HCT116 (cell line): Measurements from ENCODE around the gene SYNDIG1. TPM values are rescaled to one million over a fixed set of nuclear protein-coding genes. Genes with fewer than 3 reads are reported as not detected.

Source experiments
- ATAC-seq: fragments of 200-7000 bp; cut with Tn5 transposase; 2 replicates; pipeline ENCODE4 v1.9.1; 2020; ENCODE audit warnings: mild to moderate bottlenecking, moderate library complexity
- BruUV-seq: library from RNA; stranded (reverse); fragments of 400-500 nt; replicated peaks from 2 replicates; lab custom pipeline; 2021; lab: Mats Ljungman, UMichigan
- CTCF ChIA-PET: fragments of 300-600 bp; sonication (Branson Sonifier 250); formaldehyde crosslinking; loops from one replicate; lab custom pipeline; 2021; ENCODE audit warnings: antibody characterized with exemption; lab: Charles Lee
- POLR2A ChIA-PET: fragments of 300-600, 350-600 bp; sonication (Branson Sonifier 250); formaldehyde crosslinking; loops from one replicate; lab custom pipeline; 2021; ENCODE audit warnings: antibody characterized with exemption; lab: Charles Lee
- RAD21 ChIA-PET, 2 experiments: fragments of 300-600 bp; sonication (Branson Sonifier 250); formaldehyde crosslinking; loops; one replicate each; lab custom pipeline; 2023; ENCODE audit warnings: low total read pairs in 2 of 2; ENCODE audit not compliant: uncharacterized antibody in 2 of 2, unreplicated experiment in 2 of 2, low non-redundant PET in 1 of 2; lab: Charles Lee
- DNase-seq: peaks from one replicate; pipeline ENCODE4 v3.0.0-alpha.2; 2010; ENCODE audit warnings: low read depth, low spot score
- H2AFZ ChIP-seq: fragments of 200-600 bp; shearing (Covaris generic), sonication (generic); 2 replicates; pipeline ENCODE4 v1.6.1; 2017; ENCODE audit warnings: low read depth, mixed run types, mixed read lengths, antibody characterized with exemption, low read length; ENCODE audit not compliant: poor library complexity, severe bottlenecking
- H3K27ac ChIP-seq: 2 replicates; pipeline ENCODE4 v1.5.1; 2012; ENCODE audit warnings: low read depth, low read length
- H3K27me3 ChIP-seq: fragments of 200-600 bp; sonication (generic); 2 replicates; pipeline ENCODE4 v1.6.1; 2016; ENCODE audit warnings: mixed run types, low read length, mixed read lengths; ENCODE audit not compliant: insufficient read depth
- H3K36me3 ChIP-seq, 2 experiments: fragments of 200-500 bp in 1 of 2; fragments of 200-600 bp in 1 of 2; sonication (Bioruptor generic) in 1 of 2; sonication (generic) in 1 of 2; 2 replicates each; pipeline versions ENCODE4 v1.5.1 to v1.6.1; 2014 to 2016; ENCODE audit warnings: low read length in 2 of 2, inconsistent platforms in 1 of 2, mixed read lengths in 1 of 2, mixed run types in 1 of 2; ENCODE audit not compliant: insufficient read depth in 2 of 2, control insufficient read depth in 1 of 2
- H3K4me1 ChIP-seq, 2 experiments: fragments of 200-600 bp in 1 of 2; sonication (generic) in 1 of 2; 2 replicates each; pipeline versions ENCODE4 v1.5.1 to v1.6.1; 2012 to 2017; ENCODE audit warnings: low read length in 2 of 2, inconsistent platforms in 1 of 2, mild to moderate bottlenecking in 1 of 2, mixed read lengths in 1 of 2, mixed run types in 1 of 2, moderate library complexity in 1 of 2; ENCODE audit not compliant: insufficient read depth in 2 of 2, control insufficient read depth in 1 of 2
- H3K4me2 ChIP-seq: fragments of 200-600 bp; sonication (generic); 2 replicates; pipeline ENCODE4 v1.6.1; 2017; ENCODE audit warnings: mixed run types, low read length, mixed read lengths
- H3K4me3 ChIP-seq, 2 experiments: fragments of 200-600 bp in 1 of 2; sonication (generic) in 1 of 2; replicated peaks in 1 of 2; 2 replicates each; pipeline ENCODE4 v1.5.1; 2011 to 2016; ENCODE audit warnings: low read length in 2 of 2, control low read depth in 1 of 2, low read depth in 1 of 2, mild to moderate bottlenecking in 1 of 2, mixed read lengths in 1 of 2, mixed run types in 1 of 2
- H3K79me2 ChIP-seq: fragments of 200-600 bp; sonication (generic); 2 replicates; pipeline ENCODE4 v1.6.1; 2017; ENCODE audit warnings: mild to moderate bottlenecking, mixed run types, low read length, moderate library complexity, mixed read lengths; ENCODE audit not compliant: insufficient read depth
- H3K9ac ChIP-seq: fragments of 200-600 bp; sonication (generic); 2 replicates; pipeline ENCODE4 v1.6.1; 2016; ENCODE audit warnings: low read length, mixed read lengths
- H3K9me2 ChIP-seq: fragments of 200-600 bp; sonication (generic), shearing (Covaris generic); 2 replicates; pipeline ENCODE4 v1.6.1; 2017; ENCODE audit warnings: mixed run types, mild to moderate bottlenecking, moderate library complexity; ENCODE audit not compliant: insufficient read depth
- H3K9me3 ChIP-seq, 2 experiments: fragments of 200-500 bp in 1 of 2; fragments of 200-600 bp in 1 of 2; sonication (Bioruptor generic) in 1 of 2; sonication (generic) in 1 of 2; 2 replicates each; pipeline ENCODE4 v1.6.1; 2014 to 2017; ENCODE audit warnings: low read length in 2 of 2, mixed read lengths in 2 of 2, inconsistent platforms in 1 of 2, low read depth in 1 of 2, mild to moderate bottlenecking in 1 of 2, mixed run types in 1 of 2, moderate library complexity in 1 of 2; ENCODE audit not compliant: control insufficient read depth in 1 of 2, insufficient read depth in 1 of 2
- H4K20me1 ChIP-seq: fragments of 200-600 bp; sonication (generic), shearing (Covaris generic); 2 replicates; pipeline ENCODE4 v1.6.1; 2017; ENCODE audit warnings: mixed run types, mild to moderate bottlenecking, moderate library complexity; ENCODE audit not compliant: insufficient read depth
- EGR1 ChIP-seq: IDR thresholded peaks from 2 replicates; pipeline ENCODE4 v1.6.1; 2012; ENCODE audit warnings: low read depth
- EZH2phosphoT487 ChIP-seq: fragments of 200-600 bp; IDR thresholded peaks from 2 replicates; pipeline ENCODE4 v1.6.1; 2018; ENCODE audit warnings: antibody characterized with exemption, borderline replicate concordance
- FOSL1 ChIP-seq: IDR thresholded peaks from 2 replicates; pipeline ENCODE4 v1.6.1; 2012; ENCODE audit warnings: low read depth
- JUND ChIP-seq: IDR thresholded peaks from 2 replicates; pipeline ENCODE4 v1.6.1; 2012
- POLR2AphosphoS5 ChIP-seq: IDR thresholded peaks from 2 replicates; pipeline ENCODE4 v1.6.1; 2011; ENCODE audit warnings: mild to moderate bottlenecking, low read depth, low read length, moderate library complexity
- SIN3A ChIP-seq: IDR thresholded peaks from 2 replicates; pipeline ENCODE4 v1.6.1; 2012; ENCODE audit warnings: low read depth
- SP1 ChIP-seq: IDR thresholded peaks from 2 replicates; pipeline ENCODE4 v1.6.1; 2012; ENCODE audit warnings: low read depth
- ZFX ChIP-seq: fragments of 450-650 bp; IDR thresholded peaks from 2 replicates; pipeline ENCODE4 v1.6.1; 2017
- intact Hi-C: fragments of 100-400 bp; cut with micrococcal nuclease; formaldehyde crosslinking; loops from 2 replicates; pipeline ENCODE4 v1.10.0; 2022
- total RNA-seq: library from RNA; stranded (reverse); gene quantifications from one replicate; pipeline ENCODE4 v1.2.1, GENCODE V29; 2021; ENCODE audit not compliant: unreplicated experiment
- TF ChIP-seq, protein P1 (sequence below): IDR thresholded peaks from 2 replicates; pipeline ENCODE4 v1.6.1; 2012; ENCODE audit warnings: low read depth
- TF ChIP-seq, protein P2 (sequence below), 3 experiments: fragments of 200-600 bp in 1 of 3; sonication (generic) in 1 of 3; IDR thresholded peaks in 2 of 3; conservative IDR thresholded peaks in 1 of 3; 2 replicates each; pipeline ENCODE4 v1.5.1; 2012 to 2017; ENCODE audit warnings: low read depth in 2 of 3, low read length in 2 of 3, antibody characterized with exemption in 1 of 3, borderline replicate concordance in 1 of 3, control low read depth in 1 of 3, mild to moderate bottlenecking in 1 of 3, mixed read lengths in 1 of 3, mixed run types in 1 of 3, moderate library complexity in 1 of 3; ENCODE audit not compliant: insufficient read depth in 1 of 3
- TF ChIP-seq, protein P3 (sequence below): IDR thresholded peaks from 2 replicates; pipeline ENCODE4 v1.6.1; 2012

The SYNDIG1 gene
- total RNA-seq, 1 experiment from 2014 or later, result not detected

DNA sequence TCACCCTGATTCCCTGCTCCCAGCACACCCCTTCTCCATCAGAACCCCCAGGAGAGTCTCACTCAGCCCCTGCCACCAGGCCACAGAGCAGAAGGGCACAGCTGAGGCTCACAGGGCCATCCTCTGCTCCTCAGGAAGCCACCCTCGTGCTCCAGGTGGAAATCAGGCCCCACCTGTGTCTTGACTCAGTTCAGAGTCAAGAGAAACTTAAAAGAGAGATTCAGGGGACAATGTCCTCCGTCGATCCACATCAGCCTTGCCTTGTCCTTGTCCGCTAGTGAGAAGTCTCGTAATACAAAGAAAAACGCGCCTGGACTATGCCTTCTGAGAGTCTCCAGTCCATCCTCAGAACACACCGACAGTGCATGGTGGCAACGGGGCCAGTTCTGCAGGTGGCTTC is 114.6 kb downstream of the SYNDIG1 start:
- Histone ChIP-seq H3K27me3 (peaks cover 26% of the 10 kb centered on the region), H4K20me1 (no peaks in the 10 kb centered on the region), H3K27ac (no peak overlapping the region), H3K4me3 (no peak overlapping the region), H3K4me1 (no peaks in the 10 kb centered on the region), H3K79me2 (no peaks in the 10 kb centered on the region), H3K9ac (no peak overlapping the region), H3K9me3 (no peaks in the 10 kb centered on the region), H3K9me2 (no peaks in the 10 kb centered on the region), H2AFZ (no peak overlapping the region), H3K36me3 (no peaks in the 10 kb centered on the region), H3K4me2 (no peak overlapping the region)
- CTCF ChIA-PET, result no interaction called here
- RAD21 ChIA-PET, result no interaction called here
- intact Hi-C loops, result no loop called here
- DNase-seq (no peak), ATAC-seq (no peak)
- POLR2A ChIA-PET, result no interaction called here
- TF ChIP-seq, protein P1, sequence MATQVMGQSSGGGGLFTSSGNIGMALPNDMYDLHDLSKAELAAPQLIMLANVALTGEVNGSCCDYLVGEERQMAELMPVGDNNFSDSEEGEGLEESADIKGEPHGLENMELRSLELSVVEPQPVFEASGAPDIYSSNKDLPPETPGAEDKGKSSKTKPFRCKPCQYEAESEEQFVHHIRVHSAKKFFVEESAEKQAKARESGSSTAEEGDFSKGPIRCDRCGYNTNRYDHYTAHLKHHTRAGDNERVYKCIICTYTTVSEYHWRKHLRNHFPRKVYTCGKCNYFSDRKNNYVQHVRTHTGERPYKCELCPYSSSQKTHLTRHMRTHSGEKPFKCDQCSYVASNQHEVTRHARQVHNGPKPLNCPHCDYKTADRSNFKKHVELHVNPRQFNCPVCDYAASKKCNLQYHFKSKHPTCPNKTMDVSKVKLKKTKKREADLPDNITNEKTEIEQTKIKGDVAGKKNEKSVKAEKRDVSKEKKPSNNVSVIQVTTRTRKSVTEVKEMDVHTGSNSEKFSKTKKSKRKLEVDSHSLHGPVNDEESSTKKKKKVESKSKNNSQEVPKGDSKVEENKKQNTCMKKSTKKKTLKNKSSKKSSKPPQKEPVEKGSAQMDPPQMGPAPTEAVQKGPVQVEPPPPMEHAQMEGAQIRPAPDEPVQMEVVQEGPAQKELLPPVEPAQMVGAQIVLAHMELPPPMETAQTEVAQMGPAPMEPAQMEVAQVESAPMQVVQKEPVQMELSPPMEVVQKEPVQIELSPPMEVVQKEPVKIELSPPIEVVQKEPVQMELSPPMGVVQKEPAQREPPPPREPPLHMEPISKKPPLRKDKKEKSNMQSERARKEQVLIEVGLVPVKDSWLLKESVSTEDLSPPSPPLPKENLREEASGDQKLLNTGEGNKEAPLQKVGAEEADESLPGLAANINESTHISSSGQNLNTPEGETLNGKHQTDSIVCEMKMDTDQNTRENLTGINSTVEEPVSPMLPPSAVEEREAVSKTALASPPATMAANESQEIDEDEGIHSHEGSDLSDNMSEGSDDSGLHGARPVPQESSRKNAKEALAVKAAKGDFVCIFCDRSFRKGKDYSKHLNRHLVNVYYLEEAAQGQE, result no peak
- TF ChIP-seq, protein P2, sequence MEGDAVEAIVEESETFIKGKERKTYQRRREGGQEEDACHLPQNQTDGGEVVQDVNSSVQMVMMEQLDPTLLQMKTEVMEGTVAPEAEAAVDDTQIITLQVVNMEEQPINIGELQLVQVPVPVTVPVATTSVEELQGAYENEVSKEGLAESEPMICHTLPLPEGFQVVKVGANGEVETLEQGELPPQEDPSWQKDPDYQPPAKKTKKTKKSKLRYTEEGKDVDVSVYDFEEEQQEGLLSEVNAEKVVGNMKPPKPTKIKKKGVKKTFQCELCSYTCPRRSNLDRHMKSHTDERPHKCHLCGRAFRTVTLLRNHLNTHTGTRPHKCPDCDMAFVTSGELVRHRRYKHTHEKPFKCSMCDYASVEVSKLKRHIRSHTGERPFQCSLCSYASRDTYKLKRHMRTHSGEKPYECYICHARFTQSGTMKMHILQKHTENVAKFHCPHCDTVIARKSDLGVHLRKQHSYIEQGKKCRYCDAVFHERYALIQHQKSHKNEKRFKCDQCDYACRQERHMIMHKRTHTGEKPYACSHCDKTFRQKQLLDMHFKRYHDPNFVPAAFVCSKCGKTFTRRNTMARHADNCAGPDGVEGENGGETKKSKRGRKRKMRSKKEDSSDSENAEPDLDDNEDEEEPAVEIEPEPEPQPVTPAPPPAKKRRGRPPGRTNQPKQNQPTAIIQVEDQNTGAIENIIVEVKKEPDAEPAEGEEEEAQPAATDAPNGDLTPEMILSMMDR (IDR thresholded peaks at IDR 0.05 in 2 of 3, conservative IDR thresholded peaks at IDR 0.05 in 1 of 3; ENCODE audit: borderline replicate concordance in 1 of 3, insufficient read depth in 1 of 3, low read depth in 2 of 3, low read length in 2 of 3), result no peak
- TF ChIP-seq SIN3A (no peak), EZH2phosphoT487 (no peak), POLR2AphosphoS5 (no peak), FOSL1 (no peak), SP1 (no peak), ZFX (no peak), EGR1 (no peak), JUND (no peak)
- TF ChIP-seq, protein P3, sequence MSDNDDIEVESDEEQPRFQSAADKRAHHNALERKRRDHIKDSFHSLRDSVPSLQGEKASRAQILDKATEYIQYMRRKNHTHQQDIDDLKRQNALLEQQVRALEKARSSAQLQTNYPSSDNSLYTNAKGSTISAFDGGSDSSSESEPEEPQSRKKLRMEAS, result no peak
- BruUV-seq, result no TSS peak
